HFF-Myc (cell line): ENCODE measurements around the gene UBAC2.

Experiments used
- DNase-seq: peaks from one replicate; pipeline ENCODE4 v3.0.0-alpha.2; 2011; ENCODE audit warnings: low read depth; ENCODE audit errors: extremely low read depth
- H3K4me3 ChIP-seq: replicated peaks from 2 replicates; pipeline ENCODE4 v1.5.1; 2011; ENCODE audit warnings: low read depth, mild to moderate bottlenecking, control low read depth, low read length
- CTCF ChIP-seq: IDR thresholded peaks from 2 replicates; pipeline ENCODE4 v1.5.1; 2012; ENCODE audit warnings: mild to moderate bottlenecking, low read depth, low read length, control low read depth; ENCODE audit errors: missing control alignments

The UBAC2 gene

DNA sequence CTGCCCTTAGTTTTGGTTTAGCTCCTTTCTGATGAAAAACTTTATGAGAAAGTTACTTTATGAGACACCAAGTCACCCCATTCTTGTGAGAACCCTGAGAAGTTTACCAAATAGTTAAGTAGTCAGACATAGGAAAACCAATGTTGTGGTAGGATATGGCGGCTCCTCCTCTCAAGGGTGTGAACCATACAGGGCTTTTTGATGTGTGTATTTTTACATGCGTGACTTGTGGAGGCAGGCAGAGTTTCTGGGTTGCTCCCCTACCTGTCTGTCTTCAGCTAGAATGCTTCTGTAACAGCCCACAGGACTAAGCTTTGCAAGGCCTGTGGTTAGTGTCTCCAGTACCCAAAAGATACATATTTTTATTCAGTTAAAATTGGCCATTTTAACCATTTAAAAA, 18.3 kb downstream of the UBAC2 start:
- no peak for DNase-seq
- TF ChIP-seq CTCF, result no peak
- no peak overlapping the region for H3K4me3 ChIP-seq

GRCh38 chr13:99220199-99220935, 19.7 kb downstream of the UBAC2 start:
- DNase-seq, result no peak
- TF ChIP-seq CTCF, result no peak
- H3K4me3 ChIP-seq, result no peak overlapping the region

DNA sequence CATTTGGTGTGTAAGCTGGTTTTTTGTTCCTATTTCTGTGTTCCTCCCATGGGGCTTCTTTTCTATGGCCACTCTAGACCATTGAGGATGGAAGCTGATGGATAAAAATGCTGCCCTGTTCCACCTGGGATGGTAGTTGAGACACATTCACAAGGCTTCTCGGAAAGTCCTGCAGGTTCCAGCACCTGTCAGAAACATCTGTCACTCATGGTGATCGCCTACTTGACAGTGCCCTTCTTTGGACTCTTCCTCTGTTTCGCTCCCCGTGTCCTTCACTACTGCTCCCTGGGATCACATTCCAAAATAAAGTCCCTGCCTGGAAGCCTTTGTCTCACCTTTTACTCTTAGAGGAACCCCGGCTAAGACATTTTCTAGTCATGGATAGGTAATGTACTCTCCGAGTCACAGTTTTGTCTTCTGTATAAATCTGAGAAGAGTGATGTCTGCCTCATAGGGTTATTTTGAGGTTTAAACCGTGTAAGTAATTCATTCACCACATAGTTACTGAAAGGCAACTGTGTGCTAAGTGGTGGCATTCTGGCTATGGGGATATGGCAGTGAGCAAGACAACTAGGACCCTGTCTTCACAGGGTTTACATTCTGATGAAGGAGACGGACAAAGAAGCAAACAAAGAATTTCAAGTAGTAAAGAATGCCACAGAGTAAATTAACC, 21.0 kb downstream of the UBAC2 start:
- no peak for DNase-seq
- no peak overlapping the region for H3K4me3 ChIP-seq
- TF ChIP-seq CTCF, result no peak

DNA sequence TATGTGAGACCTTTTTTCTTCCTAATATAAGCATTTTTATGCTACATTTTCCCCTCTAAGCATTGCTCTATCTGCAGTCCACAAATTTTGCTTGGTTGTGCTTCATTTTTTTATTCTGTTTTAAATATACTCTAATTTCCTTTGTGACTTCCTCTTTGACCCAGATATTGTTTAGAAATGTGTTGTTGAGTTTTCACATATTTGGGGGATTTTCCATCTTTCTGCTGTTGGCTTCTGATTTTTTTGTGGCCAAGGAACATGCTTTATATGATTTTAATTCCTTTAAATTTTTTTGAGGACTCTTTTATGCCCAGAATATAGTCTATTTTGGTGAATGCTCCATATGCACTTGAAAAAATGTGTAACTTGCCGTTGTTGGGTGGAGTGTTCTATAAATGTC, 22.9 kb downstream of the UBAC2 start:
- TF ChIP-seq CTCF, result no peak
- H3K4me3 ChIP-seq, result no peak overlapping the region
- no peak for DNase-seq

- DNase-seq, result no peak
- TF ChIP-seq CTCF, result no peak
These were observed 23.4 kb downstream of the UBAC2 start for GRCh38 chr13:99224021-99224420.

GRCh38 chr13:99225078-99225477, 24.4 kb downstream of the UBAC2 start:
- no peak overlapping the region for H3K4me3 ChIP-seq
- no peak for TF ChIP-seq CTCF
- DNase-seq, result no peak

More at GRCh38 chr13:99224021-99224420, 23.4 kb downstream of the UBAC2 start:
- H3K4me3 ChIP-seq, result no peak overlapping the region

- TF ChIP-seq CTCF, result no peak
- no peak overlapping the region for H3K4me3 ChIP-seq
- DNase-seq, result no peak
These were observed 25.9 kb downstream of the UBAC2 start for GRCh38 chr13:99226513-99226912.
